GM10266 (cell line): ENCODE data around the gene SLC29A3.

Experiments used
- DNase-seq: peaks from one replicate; pipeline ENCODE4 v3.0.0; 2012; ENCODE audit errors: extremely low spot score
- TF ChIP-seq, protein P1 (sequence below): IDR thresholded peaks from 2 replicates; pipeline ENCODE4 v1.5.1; 2012; ENCODE audit warnings: mild to moderate bottlenecking, low read depth; ENCODE audit not compliant: control insufficient read depth, insufficient read depth; ENCODE audit errors: missing control alignments

SLC29A3 gene

GRCh38 chr10:71316786-71317160 lies 2.3 kb upstream of the SLC29A3 start:
- DNase-seq = no peak
- TF ChIP-seq, protein P1, sequence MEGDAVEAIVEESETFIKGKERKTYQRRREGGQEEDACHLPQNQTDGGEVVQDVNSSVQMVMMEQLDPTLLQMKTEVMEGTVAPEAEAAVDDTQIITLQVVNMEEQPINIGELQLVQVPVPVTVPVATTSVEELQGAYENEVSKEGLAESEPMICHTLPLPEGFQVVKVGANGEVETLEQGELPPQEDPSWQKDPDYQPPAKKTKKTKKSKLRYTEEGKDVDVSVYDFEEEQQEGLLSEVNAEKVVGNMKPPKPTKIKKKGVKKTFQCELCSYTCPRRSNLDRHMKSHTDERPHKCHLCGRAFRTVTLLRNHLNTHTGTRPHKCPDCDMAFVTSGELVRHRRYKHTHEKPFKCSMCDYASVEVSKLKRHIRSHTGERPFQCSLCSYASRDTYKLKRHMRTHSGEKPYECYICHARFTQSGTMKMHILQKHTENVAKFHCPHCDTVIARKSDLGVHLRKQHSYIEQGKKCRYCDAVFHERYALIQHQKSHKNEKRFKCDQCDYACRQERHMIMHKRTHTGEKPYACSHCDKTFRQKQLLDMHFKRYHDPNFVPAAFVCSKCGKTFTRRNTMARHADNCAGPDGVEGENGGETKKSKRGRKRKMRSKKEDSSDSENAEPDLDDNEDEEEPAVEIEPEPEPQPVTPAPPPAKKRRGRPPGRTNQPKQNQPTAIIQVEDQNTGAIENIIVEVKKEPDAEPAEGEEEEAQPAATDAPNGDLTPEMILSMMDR = no peak

- no peak for DNase-seq
- TF ChIP-seq, protein P1 = no peak
These were observed 1.3 kb upstream of the SLC29A3 start for GRCh38 chr10:71317739-71318138.

DNA sequence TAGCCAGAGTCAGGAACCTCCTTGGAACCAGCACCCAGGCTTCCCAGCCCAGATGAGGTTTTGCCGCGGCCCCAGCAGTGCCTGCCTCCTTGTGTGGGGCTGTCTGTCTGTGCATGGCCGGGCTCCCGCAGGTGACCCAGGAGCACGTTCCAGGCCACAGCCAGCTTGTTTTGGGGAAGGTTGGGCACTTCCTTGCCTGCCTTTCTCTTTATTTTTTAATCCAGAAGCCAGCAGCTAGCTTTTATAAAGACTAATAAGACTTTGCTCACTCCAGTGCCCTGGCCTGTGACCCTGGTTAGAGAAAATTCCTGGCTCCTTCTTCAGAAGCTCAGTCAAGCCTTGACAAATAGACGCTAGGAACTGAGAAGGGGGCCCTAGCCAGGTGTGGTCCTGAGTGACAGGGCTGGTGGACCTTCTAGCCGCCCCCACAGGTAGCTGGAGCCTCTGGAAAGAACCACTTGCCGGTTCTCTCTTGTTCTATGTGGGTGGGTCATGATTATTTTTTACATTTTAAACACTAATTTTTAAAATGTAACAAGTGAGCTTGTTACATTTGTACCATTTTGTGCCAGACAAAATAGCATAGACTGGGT lies 837 bp downstream of the SLC29A3 start:
- no peak for DNase-seq
- TF ChIP-seq, protein P1 = no peak

DNA sequence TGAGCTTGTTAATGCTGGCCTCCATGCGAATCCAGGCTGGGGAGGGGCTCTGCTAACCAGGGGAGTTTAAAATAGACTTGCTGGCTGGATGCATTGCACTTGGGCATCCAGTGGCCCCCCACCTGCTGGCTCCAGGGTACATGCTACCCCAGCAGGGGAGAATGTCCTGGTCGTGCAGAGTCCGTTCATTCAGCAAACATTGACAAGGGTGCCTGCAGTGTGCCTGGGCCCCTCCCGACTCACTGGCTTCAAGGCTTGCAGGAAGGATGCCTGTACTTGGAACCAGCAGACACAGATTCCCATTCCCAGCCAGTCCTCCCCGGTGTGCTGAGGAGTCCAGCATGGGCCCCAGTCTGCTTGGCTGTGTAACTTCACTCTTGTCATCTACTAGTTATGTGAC lies 1.5 kb downstream of the SLC29A3 start:
- TF ChIP-seq, protein P1 = no peak
- no peak for DNase-seq

DNA sequence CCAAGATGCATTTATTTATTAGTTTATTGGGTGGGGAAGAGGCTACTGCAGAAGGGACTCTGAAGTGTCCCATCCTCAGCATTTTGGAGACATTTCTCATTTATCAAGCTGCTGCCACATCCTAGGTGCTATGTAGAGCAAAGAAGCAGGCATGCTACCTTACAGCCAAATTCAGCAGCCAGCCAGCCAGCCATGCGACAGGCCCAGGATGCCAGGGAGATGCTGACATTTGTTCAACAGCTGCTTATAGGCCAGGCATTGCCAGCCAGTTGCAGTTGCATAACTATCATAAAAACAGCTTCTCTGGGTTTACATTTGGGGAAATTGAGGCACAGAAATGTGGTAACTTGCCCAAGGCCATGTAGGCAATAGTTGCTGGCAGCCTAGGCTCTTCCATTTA lies 2.3 kb downstream of the SLC29A3 start:
- DNase-seq = no peak
- TF ChIP-seq, protein P1 = no peak

GRCh38 chr10:71323407-71323806 lies 4.3 kb downstream of the SLC29A3 start:
- TF ChIP-seq, protein P1 = no peak
- no peak for DNase-seq

- TF ChIP-seq, protein P1 = no peak
- no peak for DNase-seq
These were observed 5.7 kb downstream of the SLC29A3 start for GRCh38 chr10:71324743-71325142.
